Bronchial epithelial cell (primary cell): ENCODE results near the gene SNRNP200. TPM values are rescaled to one million over a fixed set of nuclear protein-coding genes. Genes with fewer than 3 reads are reported as not detected.

ENCODE experiments used
- DNase-seq: peaks from one replicate; pipeline ENCODE4 v3.0.0-alpha.2; 2010; ENCODE audit warnings: low read depth
- FAIRE-seq: peaks from 2 replicates; lab custom pipeline; 2011; peaks lifted over from hg19 to GRCh38; lab: Jason Lieb, UNC
- H3K27me3 ChIP-seq: 2 replicates; pipeline ENCODE4 v1.5.1; 2011; ENCODE audit warnings: low read length; ENCODE audit not compliant: control insufficient read depth, insufficient read depth
- H3K36me3 ChIP-seq: 2 replicates; pipeline ENCODE4 v1.5.1; 2011; ENCODE audit warnings: low read length; ENCODE audit not compliant: control insufficient read depth, insufficient read depth
- H3K4me3 ChIP-seq: 2 replicates; pipeline ENCODE4 v1.5.1; 2011; ENCODE audit warnings: mild to moderate bottlenecking, low read depth, low read length, control low read depth
- total RNA-seq: library from RNA; depleted of rRNA; stranded (reverse); fragments of >200 nt; gene quantifications from 2 replicates; pipeline ENCODE4 v1.2.1, GENCODE V29; 2014
- TF ChIP-seq, protein P1 (sequence below): IDR thresholded peaks from 2 replicates; pipeline ENCODE4 v1.5.1; 2011; ENCODE audit warnings: mild to moderate bottlenecking, moderate library complexity, low read length, control low read depth, inconsistent platforms; ENCODE audit not compliant: insufficient read depth, severe bottlenecking

SNRNP200 gene
- total RNA-seq, 1 donor from 2014 or later, result 35.8 TPM

DNA sequence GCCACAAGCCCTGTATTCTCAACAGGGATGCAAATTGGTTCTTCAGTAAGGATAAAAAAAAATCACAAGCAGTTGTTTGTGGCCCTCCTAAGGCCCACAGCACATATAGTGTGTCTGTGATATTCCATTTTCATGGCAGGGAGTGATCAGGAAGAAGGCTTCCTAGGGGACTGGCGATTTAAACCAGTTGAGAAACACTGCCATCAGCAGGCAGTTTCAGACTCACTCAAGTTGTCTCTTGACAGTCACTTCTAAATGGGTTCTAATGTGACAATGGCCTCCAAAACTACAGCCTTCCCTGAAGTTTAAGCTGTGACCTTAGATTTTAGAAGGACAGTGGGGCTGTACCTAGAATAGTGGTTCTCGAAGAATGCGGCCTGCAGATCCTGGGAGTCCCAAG, 33.4 kb downstream of the SNRNP200 start:
- DNase-seq (no peak), FAIRE-seq (no peak)
- no peaks in the 10 kb centered on the region for H3K27me3 ChIP-seq
- no peak overlapping the region for H3K4me3 ChIP-seq
- TF ChIP-seq, protein P1, sequence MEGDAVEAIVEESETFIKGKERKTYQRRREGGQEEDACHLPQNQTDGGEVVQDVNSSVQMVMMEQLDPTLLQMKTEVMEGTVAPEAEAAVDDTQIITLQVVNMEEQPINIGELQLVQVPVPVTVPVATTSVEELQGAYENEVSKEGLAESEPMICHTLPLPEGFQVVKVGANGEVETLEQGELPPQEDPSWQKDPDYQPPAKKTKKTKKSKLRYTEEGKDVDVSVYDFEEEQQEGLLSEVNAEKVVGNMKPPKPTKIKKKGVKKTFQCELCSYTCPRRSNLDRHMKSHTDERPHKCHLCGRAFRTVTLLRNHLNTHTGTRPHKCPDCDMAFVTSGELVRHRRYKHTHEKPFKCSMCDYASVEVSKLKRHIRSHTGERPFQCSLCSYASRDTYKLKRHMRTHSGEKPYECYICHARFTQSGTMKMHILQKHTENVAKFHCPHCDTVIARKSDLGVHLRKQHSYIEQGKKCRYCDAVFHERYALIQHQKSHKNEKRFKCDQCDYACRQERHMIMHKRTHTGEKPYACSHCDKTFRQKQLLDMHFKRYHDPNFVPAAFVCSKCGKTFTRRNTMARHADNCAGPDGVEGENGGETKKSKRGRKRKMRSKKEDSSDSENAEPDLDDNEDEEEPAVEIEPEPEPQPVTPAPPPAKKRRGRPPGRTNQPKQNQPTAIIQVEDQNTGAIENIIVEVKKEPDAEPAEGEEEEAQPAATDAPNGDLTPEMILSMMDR, result no peak
- H3K36me3 ChIP-seq, result peaks cover 32% of the 10 kb centered on the region

DNA sequence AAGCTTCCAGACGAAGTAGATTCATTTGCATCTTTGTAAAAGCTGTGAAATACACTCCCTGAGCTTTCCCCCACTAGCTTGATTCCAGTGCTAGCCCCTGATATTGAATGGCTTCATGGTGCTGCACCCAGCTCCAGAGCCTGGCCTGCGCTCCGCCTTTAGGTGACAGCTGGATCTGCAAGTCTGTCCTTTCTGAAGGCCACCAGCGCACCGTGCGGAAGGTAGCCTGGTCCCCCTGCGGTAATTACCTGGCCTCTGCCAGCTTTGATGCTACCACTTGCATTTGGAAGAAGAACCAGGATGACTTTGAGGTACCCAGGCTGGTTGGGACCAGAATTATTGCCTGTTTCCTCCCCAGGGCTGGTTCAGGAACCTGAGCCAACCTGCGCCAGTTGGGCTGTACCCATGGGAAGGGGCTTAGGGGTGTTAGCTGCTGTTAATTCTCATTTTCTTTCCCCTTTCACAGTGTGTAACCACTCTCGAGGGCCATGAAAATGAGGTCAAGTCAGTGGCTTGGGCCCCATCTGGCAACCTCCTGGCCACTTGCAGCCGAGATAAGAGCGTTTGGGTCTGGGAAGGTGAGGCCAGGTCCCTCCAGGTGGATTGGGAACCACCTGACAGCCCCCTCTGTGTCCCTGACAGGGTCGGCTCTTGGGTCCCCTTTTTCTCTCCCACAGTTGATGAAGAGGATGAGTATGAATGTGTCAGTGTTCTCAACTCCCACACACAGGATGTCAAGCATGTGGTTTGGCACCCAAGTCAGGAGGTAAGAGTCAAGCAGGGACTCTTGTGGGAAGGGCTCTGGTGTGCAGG, 38.0 kb downstream of the SNRNP200 start:
- Histone ChIP-seq H3K4me3 (peak overlapping the region; percentile 98), H3K27me3 (no peaks in the 10 kb centered on the region), H3K36me3 (peaks cover 25% of the 10 kb centered on the region)
- TF ChIP-seq, protein P1, result peak; percentile 50
- FAIRE-seq, result no peak
- no peak for DNase-seq

GRCh38 chr2:96265840-96266679, 39.3 kb downstream of the SNRNP200 start, which contains the start of the genes CIAO1 and TMEM127:
Gene CIAO1 (plus strand): TSS chr2:96266225. CDS start chr2:96266351, 126 bp downstream.
Gene TMEM127 (minus strand): TSS chr2:96265997. CDS start chr2:96265381, 616 bp downstream.
- peaks cover 26% of the 10 kb centered on the region for H3K36me3 ChIP-seq
- no peak for FAIRE-seq

GRCh38 chr2:96265349-96265839, 40.0 kb downstream of the SNRNP200 start:
- no peak for DNase-seq
- peak overlapping the region; percentile 98 for H3K4me3 ChIP-seq
- no peaks in the 10 kb centered on the region for H3K27me3 ChIP-seq
- TF ChIP-seq, protein P1, result no peak
- H3K36me3 ChIP-seq, result peaks cover 24% of the 10 kb centered on the region
- FAIRE-seq, result no peak

More at GRCh38 chr2:96265840-96266679, 39.3 kb downstream of the SNRNP200 start, which contains the start of the genes CIAO1 and TMEM127:
- TF ChIP-seq, protein P1, result peak; percentile 46
- peak; percentile 92 for DNase-seq
- Histone ChIP-seq H3K4me3 (peak within 1 kb of the TSS; percentile 98), H3K27me3 (no peaks in the 10 kb centered on the region)

- H3K36me3 ChIP-seq, result peaks cover 22% of the 10 kb centered on the region
- TF ChIP-seq, protein P1, result peak; percentile 14
- FAIRE-seq, result no peak
Observed at GRCh38 chr2:96264656-96265348, 40.5 kb downstream of the SNRNP200 start.

More at GRCh38 chr2:96264656-96265348, 40.5 kb downstream of the SNRNP200 start:
- DNase-seq, result no peak
- Histone ChIP-seq H3K27me3 (no peaks in the 10 kb centered on the region), H3K4me3 (peak overlapping the region; percentile 98)
